NCI-H510A (cell line): ENCODE data around the gene OR7G2.
"Not testable (repeated sequence)": the region's sequence is repeated elsewhere in the genome, so short reads cannot be mapped to it uniquely, and the experiment has no call there.

ENCODE experiments used
- DNase-seq: peaks from one replicate; lab custom pipeline; 2025; lab: John Stamatoyannopoulos, UW

The OR7G2 gene

DNA sequence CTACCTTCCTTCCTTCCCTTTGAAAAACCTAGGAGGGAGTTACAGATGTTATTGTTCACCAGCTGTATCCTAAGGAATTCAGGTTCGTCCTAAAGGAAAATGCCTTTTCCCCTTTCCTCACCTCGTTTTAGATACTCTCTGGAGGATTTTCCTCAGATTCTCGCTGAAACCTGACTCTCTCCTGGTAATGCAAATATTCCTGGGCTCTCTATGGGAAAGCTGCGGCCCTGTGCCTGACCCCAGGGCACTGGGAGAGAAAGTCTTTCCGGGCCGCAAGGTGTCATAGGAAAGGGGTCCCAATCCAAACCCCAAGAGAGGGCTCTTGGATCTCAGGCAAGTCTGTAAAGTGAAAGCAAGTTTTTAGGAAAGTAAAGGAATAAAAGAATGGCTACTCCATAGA is 33.5 kb downstream of the OR7G2 start:
- no peak for DNase-seq

GRCh38 chr19:9071720-9072119 is 35.6 kb downstream of the OR7G2 start:
- DNase-seq: not testable (repeated sequence)

DNA sequence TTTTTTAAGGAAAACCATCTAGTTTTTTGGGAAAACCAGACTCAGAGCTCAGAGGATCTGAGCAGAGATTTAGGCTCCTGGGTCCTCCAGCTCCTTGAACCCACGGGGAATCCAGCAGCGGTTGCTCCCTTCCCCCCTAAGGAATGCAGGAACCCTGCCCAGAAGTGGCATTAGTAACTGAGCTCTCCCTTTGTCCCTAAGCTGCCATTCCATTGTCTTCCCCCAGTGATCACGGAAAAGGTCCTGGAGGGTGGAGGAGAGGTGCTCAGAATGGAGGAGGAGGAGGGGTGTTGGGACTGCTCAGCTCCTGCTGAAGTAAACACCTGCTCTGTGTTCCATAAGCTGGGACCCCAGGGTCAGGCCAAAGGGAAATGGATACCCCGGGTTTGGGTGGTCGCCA is 37.2 kb downstream of the OR7G2 start:
- no peak for DNase-seq

- DNase-seq: no peak
Measured at GRCh38 chr19:9065457-9066014, 41.7 kb downstream of the OR7G2 start.

DNA sequence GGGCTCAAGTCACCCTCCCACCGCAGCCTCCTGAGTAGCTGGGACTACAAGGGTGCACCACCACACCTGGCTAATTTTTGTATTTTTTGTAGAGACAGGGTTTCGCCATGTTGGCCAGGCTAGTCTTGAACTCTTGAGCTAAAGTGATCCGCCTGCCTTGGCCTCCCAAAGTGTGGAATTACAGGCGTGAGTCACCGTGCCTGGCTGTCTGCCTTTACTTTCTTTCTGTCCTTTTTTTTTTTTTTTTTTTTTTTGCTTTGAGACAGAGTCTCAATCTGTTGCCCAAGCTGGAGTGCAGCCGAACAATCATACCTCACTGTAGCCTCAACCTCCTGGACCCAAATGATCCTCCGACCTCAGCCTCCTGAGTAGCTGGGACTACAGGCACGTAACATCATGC is 45.4 kb downstream of the OR7G2 start:
- no peak for DNase-seq

- no peak for DNase-seq
Measured at GRCh38 chr19:9060564-9061340, 46.5 kb downstream of the OR7G2 start.

DNA sequence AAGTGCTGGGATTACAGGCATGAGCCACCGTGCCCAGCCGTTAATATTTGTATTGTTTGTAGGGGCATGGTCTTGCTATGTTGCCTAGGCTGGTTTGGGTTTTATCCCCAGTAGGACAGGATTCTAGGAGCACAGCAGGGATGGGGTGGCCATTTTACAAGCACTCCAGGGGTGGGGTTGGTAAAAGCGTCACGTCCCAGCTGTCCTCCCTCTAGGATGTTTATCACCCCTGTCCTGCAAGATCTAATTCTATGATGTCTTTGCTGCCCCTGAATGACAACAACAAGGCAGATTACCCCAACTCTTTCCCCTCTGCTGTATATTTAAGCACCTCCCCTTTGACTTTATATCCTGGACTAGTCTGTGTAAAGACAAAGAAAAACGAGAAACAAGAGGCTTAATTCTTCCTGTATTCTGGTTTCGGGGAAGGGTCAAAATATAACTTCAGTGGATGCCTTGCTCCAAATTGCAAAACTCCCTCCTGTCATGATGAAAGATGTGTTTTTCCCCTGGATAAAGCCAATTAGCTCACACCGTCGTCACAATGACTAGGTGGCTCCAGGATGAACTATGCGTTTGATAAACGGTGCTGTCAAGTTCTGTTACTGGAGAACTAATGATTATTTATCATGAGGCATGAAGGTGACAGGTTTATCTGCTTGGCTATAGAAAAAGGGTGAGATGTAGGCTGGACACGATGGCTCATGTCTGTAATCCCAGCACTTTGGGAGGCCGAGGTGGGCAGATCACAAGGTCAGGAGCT is 48.2 kb downstream of the OR7G2 start:
- DNase-seq: no peak

- no peak for DNase-seq
Measured at GRCh38 chr19:9057505-9058258, 49.6 kb downstream of the OR7G2 start.

- DNase-seq: not testable (repeated sequence)
Measured at GRCh38 chr19:9056131-9056530, 51.1 kb downstream of the OR7G2 start.

- DNase-seq: no peak
Measured at GRCh38 chr19:9054765-9055164, 52.5 kb downstream of the OR7G2 start.

- DNase-seq: no peak
Measured at GRCh38 chr19:9054207-9054606, 53.1 kb downstream of the OR7G2 start.

GRCh38 chr19:9053674-9054073 is 53.6 kb downstream of the OR7G2 start:
- DNase-seq: not testable (repeated sequence)

DNA sequence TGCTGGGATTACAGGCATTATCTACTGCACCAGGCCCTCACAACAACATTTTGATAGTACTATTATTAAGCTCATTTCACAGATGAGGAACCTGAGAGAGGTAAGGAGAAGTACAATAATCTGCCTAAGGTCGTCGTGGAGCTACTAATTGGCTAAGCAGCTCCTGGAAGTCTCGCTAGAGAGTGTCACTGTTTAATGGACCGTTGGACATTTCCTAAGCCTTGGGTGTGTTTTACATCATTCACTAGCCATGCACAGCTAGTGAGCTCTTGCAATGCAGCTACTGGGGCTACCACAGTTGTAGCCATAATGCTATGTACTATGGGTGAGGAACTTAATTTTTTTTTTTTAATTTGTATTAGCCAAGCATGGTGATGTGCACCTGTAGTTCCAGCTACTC is 54.4 kb downstream of the OR7G2 start:
- DNase-seq: no peak
